Body of pancreas (tissue), 4 donors: Measurements from ENCODE around the gene PTPRT.

Source experiments
- CTCF ChIP-seq, 7 experiments: fragments of 450-650 bp in 4 of 7; fragments of 200-600 bp in 3 of 7; sonication (generic) in 3 of 7; IDR thresholded peaks; one replicate each; pipeline ENCODE4 v1.5.1; 2016 to 2019; ENCODE audit warnings: antibody characterized with exemption in 7 of 7
- POLR2A ChIP-seq, 3 donors: fragments of 450-650 bp; IDR thresholded peaks; one replicate each; pipeline ENCODE4 v1.6.1; 2016; ENCODE audit warnings: antibody characterized with exemption in 3 of 3, mild to moderate bottlenecking in 2 of 3

- TF ChIP-seq CTCF (IDR thresholded peaks at IDR 0.05) (no peak), POLR2A (IDR thresholded peaks at IDR 0.05) (no peak)
Measured at GRCh38 chr20:42024653-42025052, 1165.1 kb downstream of the PTPRT start.
